Measurements from ENCODE around the gene ZBTB46. TPM values are rescaled to one million over a fixed set of nuclear protein-coding genes. Genes with fewer than 3 reads are reported as not detected.

Gene ZBTB46
- total RNA-seq, 1 experiment from 2014 or later = 9.5 TPM

DNA sequence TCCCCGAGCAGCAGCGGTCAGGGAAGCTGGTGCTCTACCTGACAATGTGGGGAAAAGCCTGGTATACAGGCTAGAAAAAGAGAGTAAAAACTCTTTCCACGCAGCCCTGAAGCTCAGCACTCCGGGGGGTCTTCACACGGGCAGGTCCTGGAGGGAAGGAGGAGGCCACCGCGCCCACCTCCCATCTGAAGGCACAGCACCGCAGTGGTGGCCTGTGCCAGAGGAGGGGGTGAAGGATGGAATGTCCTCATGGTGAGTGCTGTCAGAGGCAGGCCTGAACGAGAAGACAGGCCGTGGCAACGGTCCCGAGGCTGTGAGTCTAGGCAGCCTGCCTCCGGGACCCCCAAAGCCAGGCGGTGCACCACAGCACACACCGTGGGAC is 85.6 kb downstream of the ZBTB46 start:
- no peak overlapping the region for H3K27ac Mint-ChIP-seq (ENCODE audit: unreplicated experiment)
- H3K9me3 Mint-ChIP-seq (ENCODE audit: unreplicated experiment) = no peaks in the 10 kb centered on the region
- no peak overlapping the region for H3K4me3 Mint-ChIP-seq (ENCODE audit: unreplicated experiment)
- intact Hi-C loops (cut with micrococcal nuclease; ENCODE audit: unreplicated experiment) = no loop called here
- TF ChIP-seq, protein P1, sequence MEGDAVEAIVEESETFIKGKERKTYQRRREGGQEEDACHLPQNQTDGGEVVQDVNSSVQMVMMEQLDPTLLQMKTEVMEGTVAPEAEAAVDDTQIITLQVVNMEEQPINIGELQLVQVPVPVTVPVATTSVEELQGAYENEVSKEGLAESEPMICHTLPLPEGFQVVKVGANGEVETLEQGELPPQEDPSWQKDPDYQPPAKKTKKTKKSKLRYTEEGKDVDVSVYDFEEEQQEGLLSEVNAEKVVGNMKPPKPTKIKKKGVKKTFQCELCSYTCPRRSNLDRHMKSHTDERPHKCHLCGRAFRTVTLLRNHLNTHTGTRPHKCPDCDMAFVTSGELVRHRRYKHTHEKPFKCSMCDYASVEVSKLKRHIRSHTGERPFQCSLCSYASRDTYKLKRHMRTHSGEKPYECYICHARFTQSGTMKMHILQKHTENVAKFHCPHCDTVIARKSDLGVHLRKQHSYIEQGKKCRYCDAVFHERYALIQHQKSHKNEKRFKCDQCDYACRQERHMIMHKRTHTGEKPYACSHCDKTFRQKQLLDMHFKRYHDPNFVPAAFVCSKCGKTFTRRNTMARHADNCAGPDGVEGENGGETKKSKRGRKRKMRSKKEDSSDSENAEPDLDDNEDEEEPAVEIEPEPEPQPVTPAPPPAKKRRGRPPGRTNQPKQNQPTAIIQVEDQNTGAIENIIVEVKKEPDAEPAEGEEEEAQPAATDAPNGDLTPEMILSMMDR (IDR thresholded peaks at IDR 0.05; ENCODE audit: insufficient read depth in 1 of 2, low read depth in 1 of 2, low read length in 1 of 2, severe bottlenecking in 1 of 2, unreplicated experiment in 1 of 2) = no peak
- no peak overlapping the region for H3K4me3 ChIP-seq (ENCODE audit: low read depth, low read length)
- H3K27me3 ChIP-seq (replicated peaks; ENCODE audit: control insufficient read depth, insufficient read depth, low read length) = no peaks in the 10 kb centered on the region
- H3K36me3 ChIP-seq (ENCODE audit: control insufficient read depth, insufficient read depth, low read length) = peaks cover 9% of the 10 kb centered on the region
- ChIA-PET POLR2A (no interaction called here), CTCF (interaction anchor here (0.6 kb wide), 1 partner anchor 38 kb away, joined by 3 read pairs; the partner anchor contains the start of genes ARFRP1 and ZGPAT)
- no peak for DNase-seq
- H3K9me3 ChIP-seq = no peaks in the 10 kb centered on the region
- peaks cover 15% of the 10 kb centered on the region for H3K4me1 ChIP-seq
- no peaks in the 10 kb centered on the region for H3K4me1 Mint-ChIP-seq (ENCODE audit: low read depth, unreplicated experiment)
- no TSS peak for BruUV-seq (replicated peaks)
- no peaks in the 10 kb centered on the region for H3K27me3 Mint-ChIP-seq (ENCODE audit: insufficient read depth, unreplicated experiment)
- peaks cover 57% of the 10 kb centered on the region for H3K36me3 Mint-ChIP-seq (ENCODE audit: insufficient read depth, unreplicated experiment)

DNA sequence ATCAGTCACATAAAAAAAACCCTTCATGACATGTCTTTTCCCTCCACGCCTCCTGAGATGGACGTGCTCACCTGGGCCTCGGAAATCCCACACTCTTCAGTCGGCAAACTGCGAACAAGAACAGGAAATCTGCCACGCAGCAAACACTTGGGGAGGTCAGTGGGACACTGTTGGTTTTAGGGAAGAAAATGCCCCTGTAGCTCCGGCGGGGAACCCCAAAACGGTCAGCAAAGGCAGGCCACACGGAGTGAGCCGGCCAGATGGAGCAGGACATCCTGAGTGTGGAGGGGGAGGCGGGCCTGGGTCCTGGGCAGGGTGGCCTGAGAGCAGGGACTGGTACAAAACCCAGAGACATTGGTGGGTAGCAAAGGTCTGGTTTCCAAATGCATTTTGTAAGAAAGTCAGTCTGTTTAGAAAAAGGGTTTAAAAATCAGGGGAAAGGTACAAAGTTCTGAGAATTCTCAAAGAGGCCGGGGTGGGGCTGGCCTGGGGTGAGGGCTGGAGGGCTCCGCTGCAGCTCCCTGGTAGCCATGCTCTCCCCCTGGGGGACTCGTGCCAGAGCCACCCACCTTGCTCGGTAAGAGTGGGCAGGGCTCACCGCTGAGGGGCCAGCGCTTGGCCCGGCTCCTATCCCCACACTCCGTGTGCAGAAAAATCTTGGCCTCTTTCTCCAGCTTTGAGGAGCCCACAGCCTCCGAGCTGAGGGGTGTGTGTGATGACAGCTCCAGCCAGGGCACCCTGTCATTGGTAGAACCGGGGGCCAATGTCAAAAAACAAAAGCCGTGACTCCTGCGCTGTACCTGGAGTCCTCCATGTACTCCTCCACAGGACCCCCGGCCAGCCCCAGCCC is 86.3 kb downstream of the ZBTB46 start:
- no peaks in the 10 kb centered on the region for H3K4me1 Mint-ChIP-seq (ENCODE audit: low read depth, unreplicated experiment)
- TF ChIP-seq, protein P1 (IDR thresholded peaks at IDR 0.05; ENCODE audit: insufficient read depth in 1 of 2, low read depth in 1 of 2, low read length in 1 of 2, severe bottlenecking in 1 of 2, unreplicated experiment in 1 of 2) = no peak
- no peak for DNase-seq
- ChIA-PET POLR2A (interaction anchor here (0.5 kb wide), 2 partner anchors 148 to 225 kb away, joined by 3 read pairs; no protein-coding TSS in a partner anchor), CTCF (interaction anchor here (0.6 to 0.7 kb wide), 2 partner anchors 37 to 38 kb away, joined by 3 read pairs; partner anchors contain the start of genes ARFRP1 and ZGPAT)
- no peaks in the 10 kb centered on the region for H3K27me3 ChIP-seq (replicated peaks; ENCODE audit: control insufficient read depth, insufficient read depth, low read length)
- H3K9me3 Mint-ChIP-seq (ENCODE audit: unreplicated experiment) = no peaks in the 10 kb centered on the region
- no peak overlapping the region for H3K27ac Mint-ChIP-seq (ENCODE audit: unreplicated experiment)
- no peaks in the 10 kb centered on the region for H3K9me3 ChIP-seq
- peaks cover 58% of the 10 kb centered on the region for H3K36me3 Mint-ChIP-seq (ENCODE audit: insufficient read depth, unreplicated experiment)
- H3K36me3 ChIP-seq (ENCODE audit: control insufficient read depth, insufficient read depth, low read length) = peaks cover 9% of the 10 kb centered on the region
- no TSS peak for BruUV-seq (replicated peaks)
- no peak overlapping the region for H3K4me3 ChIP-seq (ENCODE audit: low read depth, low read length)
- H3K4me3 Mint-ChIP-seq (ENCODE audit: unreplicated experiment) = no peak overlapping the region
- intact Hi-C loops (cut with micrococcal nuclease; ENCODE audit: unreplicated experiment) = no loop called here
- H3K27me3 Mint-ChIP-seq (ENCODE audit: insufficient read depth, unreplicated experiment) = no peaks in the 10 kb centered on the region
- peaks cover 15% of the 10 kb centered on the region for H3K4me1 ChIP-seq

DNA sequence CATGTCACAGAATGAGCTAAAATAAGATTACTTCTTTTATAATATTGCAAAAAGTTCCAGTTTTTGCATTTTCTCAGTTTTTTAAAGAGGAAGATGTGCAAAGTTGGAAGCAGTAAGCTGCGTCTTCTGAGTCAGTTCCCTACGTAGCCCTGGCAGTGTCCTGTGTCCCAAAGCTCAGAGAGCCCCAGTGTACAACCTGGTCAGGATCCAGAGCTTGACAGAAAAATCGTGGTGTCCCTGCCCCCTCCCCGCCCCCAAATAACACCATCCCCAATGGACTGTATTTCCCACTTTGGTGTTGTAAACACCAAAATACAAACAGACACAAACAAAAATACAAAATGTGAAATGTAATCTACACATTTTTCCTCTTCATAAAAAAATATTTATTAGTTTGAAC is 86.9 kb downstream of the ZBTB46 start:
- H3K4me1 Mint-ChIP-seq (ENCODE audit: low read depth, unreplicated experiment) = no peaks in the 10 kb centered on the region
- peaks cover 61% of the 10 kb centered on the region for H3K36me3 Mint-ChIP-seq (ENCODE audit: insufficient read depth, unreplicated experiment)
- H3K27ac Mint-ChIP-seq (ENCODE audit: unreplicated experiment) = no peak overlapping the region
- H3K9me3 Mint-ChIP-seq (ENCODE audit: unreplicated experiment) = no peaks in the 10 kb centered on the region
- H3K27me3 ChIP-seq (replicated peaks; ENCODE audit: control insufficient read depth, insufficient read depth, low read length) = no peaks in the 10 kb centered on the region
- peaks cover 9% of the 10 kb centered on the region for H3K36me3 ChIP-seq (ENCODE audit: control insufficient read depth, insufficient read depth, low read length)
- H3K9me3 ChIP-seq = no peaks in the 10 kb centered on the region
- POLR2A ChIA-PET = interaction anchor here (0.5 kb wide), 1 partner anchor 224 kb away, joined by 3 read pairs; no protein-coding TSS in a partner anchor
- DNase-seq = no peak
- intact Hi-C loops (cut with micrococcal nuclease; ENCODE audit: unreplicated experiment) = no loop called here
- no TSS peak for BruUV-seq (replicated peaks)
- TF ChIP-seq, protein P1 (IDR thresholded peaks at IDR 0.05; ENCODE audit: insufficient read depth in 1 of 2, low read depth in 1 of 2, low read length in 1 of 2, severe bottlenecking in 1 of 2, unreplicated experiment in 1 of 2) = no peak
- H3K27me3 Mint-ChIP-seq (ENCODE audit: insufficient read depth, unreplicated experiment) = no peaks in the 10 kb centered on the region
- peaks cover 16% of the 10 kb centered on the region for H3K4me1 ChIP-seq
- H3K4me3 ChIP-seq (ENCODE audit: low read depth, low read length) = no peak overlapping the region
- CTCF ChIA-PET = interaction anchor here (0.7 kb wide), 1 partner anchor 37 kb away, joined by 3 read pairs; no protein-coding TSS in a partner anchor
- no peak overlapping the region for H3K4me3 Mint-ChIP-seq (ENCODE audit: unreplicated experiment)

All from Caco-2 (cell line).